Esophagus mucosa (tissue), 1 donor: Measurements from ENCODE around the gene ANG. TPM values are rescaled to one million over a fixed set of nuclear protein-coding genes. Genes with fewer than 3 reads are reported as not detected.

Experiments
- total RNA-seq: library from RNA; stranded (reverse); gene quantifications from one replicate; pipeline ENCODE4 v1.2.4, GENCODE V29; 2023
- donor health status: DM: yes; HTN: yes; CAD: no.

The ANG gene
- total RNA-seq, 1 donor from 2014 or later = 2.3 TPM

Other genes with a start within 250 kb of the ANG start
- gene OSGEP, start 234.0 kb upstream of the ANG start, total RNA-seq = 16.2 TPM
- 119 TPM for gene APEX1, start 233.5 kb upstream of the ANG start, total RNA-seq
- gene PIP4P1, start 227.3 kb upstream of the ANG start, total RNA-seq = 22.8 TPM
- gene PNP, start 219.4 kb upstream of the ANG start, total RNA-seq = 76.4 TPM
- gene RNASE10, start 183.2 kb upstream of the ANG start, total RNA-seq = 0.52 TPM
- not detected for gene RNASE9, start 127.7 kb upstream of the ANG start, total RNA-seq
- not detected for gene RNASE11, start 100.8 kb upstream of the ANG start, total RNA-seq
- gene RNASE12, start 97.4 kb upstream of the ANG start, total RNA-seq = not detected
- not detected for gene OR6S1, start 47.1 kb upstream of the ANG start, total RNA-seq
- gene RNASE4, start 4.2 kb upstream of the ANG start, total RNA-seq = 1.7 TPM
- gene EDDM3A, start 57.1 kb downstream of the ANG start, total RNA-seq = not detected
- not detected for gene EDDM3B, start 79.6 kb downstream of the ANG start, total RNA-seq
- 0.40 TPM for gene RNASE6, start 92.5 kb downstream of the ANG start, total RNA-seq
- gene RNASE1, start 114.1 kb downstream of the ANG start, total RNA-seq = 8.6 TPM
- gene RNASE3, start 202.6 kb downstream of the ANG start, total RNA-seq = not detected